ENCODE data around the gene ZNF77.

The ZNF77 gene

DNA sequence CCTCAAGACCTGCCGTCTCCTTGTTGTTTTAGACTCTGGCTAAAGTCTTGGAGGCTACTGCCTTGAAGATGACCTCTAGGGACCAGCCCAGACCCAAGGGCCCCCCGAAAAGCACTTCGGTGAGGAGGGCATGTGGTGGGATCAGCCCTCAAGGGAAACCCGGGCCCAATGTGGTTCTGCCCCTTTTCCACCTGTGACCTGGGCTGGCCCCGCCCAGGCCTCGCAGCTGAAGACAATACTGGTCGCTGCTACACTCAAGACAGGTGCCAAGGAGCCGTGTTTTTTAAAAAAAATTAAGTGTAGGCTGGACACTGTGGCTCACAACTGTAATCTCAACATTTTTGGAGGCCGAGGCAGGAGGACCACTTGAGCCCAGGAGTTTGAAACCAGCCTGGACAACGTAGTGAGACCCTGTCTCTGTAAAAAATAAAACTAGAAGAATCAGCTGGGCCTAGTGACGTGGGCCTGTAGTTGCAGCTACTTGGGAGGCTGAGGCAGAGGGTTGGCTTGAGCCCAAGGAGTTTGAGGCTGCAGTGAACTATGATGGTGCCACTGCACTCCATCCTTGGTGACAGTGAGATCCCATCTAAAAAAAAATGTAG is 33.5 kb upstream of the ZNF77 start:
- no peak overlapping the region for H3K4me3 ChIP-seq (ENCODE audit: low read length)
- no peak for DNase-seq (ENCODE audit: low read depth)
- TF ChIP-seq, protein P1, sequence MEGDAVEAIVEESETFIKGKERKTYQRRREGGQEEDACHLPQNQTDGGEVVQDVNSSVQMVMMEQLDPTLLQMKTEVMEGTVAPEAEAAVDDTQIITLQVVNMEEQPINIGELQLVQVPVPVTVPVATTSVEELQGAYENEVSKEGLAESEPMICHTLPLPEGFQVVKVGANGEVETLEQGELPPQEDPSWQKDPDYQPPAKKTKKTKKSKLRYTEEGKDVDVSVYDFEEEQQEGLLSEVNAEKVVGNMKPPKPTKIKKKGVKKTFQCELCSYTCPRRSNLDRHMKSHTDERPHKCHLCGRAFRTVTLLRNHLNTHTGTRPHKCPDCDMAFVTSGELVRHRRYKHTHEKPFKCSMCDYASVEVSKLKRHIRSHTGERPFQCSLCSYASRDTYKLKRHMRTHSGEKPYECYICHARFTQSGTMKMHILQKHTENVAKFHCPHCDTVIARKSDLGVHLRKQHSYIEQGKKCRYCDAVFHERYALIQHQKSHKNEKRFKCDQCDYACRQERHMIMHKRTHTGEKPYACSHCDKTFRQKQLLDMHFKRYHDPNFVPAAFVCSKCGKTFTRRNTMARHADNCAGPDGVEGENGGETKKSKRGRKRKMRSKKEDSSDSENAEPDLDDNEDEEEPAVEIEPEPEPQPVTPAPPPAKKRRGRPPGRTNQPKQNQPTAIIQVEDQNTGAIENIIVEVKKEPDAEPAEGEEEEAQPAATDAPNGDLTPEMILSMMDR (IDR thresholded peaks at IDR 0.05; ENCODE audit: insufficient read depth, low read depth, low read length, missing control alignments) = no peak

DNA sequence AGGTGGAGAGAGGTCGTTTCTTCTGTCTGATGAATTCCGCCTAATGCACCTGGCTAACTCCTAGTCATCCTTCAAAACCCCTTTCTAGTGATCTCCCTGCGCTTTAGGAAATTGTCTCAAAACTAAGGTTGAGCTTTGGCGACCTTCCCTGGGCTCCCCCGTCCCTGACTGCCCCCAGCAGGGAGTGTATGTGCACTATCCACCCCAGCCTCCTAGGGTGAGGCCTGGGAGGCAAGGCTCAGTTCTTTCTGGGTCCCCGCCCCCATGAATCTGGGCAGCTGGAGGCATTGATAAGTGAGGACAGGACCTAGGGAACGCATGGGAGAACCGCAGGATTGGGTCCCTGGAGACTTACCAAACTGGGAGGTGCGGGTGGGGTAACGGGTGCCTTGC is 33.0 kb upstream of the ZNF77 start:
- H3K4me3 ChIP-seq (ENCODE audit: low read length) = no peak overlapping the region
- no peak for DNase-seq (ENCODE audit: low read depth)
- TF ChIP-seq, protein P1 (IDR thresholded peaks at IDR 0.05; ENCODE audit: insufficient read depth, low read depth, low read length, missing control alignments) = no peak

DNA sequence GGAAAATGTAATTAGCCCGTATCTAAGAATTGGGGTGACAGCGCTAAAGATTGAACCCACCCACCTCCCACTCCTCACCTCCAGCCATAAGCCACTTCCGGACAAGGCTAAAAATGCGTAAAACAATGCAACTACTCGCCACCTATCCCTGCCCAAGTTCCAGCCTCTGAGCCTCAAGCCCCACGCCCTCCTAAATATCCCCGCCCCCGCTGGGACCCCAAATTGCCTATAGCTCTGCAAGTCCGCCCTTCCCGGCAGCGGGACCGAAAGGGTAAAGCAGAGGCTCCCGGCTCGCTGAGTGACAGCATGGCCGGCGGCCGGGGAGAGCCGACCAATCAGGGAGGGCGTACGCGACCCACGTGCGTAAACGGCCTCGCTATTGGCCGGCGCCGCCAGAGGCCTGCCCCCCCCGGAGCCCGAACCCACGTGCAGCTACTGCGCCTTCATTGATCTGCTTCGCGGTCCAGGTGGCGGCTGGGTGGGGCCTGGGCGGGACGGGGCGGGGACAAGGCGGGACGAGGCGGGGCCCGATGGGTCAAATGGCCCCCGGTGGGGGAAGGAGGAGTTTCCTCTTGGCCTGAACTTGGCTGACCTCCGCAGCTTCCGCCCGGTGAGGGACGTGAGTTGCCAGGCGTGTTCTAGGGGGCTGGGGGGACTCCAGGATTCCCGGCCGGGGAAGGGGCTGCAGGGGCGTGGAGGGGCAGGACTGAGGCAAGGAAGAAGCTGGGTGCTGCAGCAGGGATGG is 32.4 kb upstream of the ZNF77 start, which contains the start of gene TLE6:
TSS of gene TLE6 (plus strand) at position 564 of the 745 bp plus-strand sequence. CDS start 670 bp downstream, outside the sequence.
- H3K4me3 ChIP-seq (ENCODE audit: low read length) = peak within 1 kb of the TSS; percentile 52
- DNase-seq (ENCODE audit: low read depth) = peak; percentile 96
- TF ChIP-seq, protein P1 (IDR thresholded peaks at IDR 0.05; ENCODE audit: insufficient read depth, low read depth, low read length, missing control alignments) = no peak

DNA sequence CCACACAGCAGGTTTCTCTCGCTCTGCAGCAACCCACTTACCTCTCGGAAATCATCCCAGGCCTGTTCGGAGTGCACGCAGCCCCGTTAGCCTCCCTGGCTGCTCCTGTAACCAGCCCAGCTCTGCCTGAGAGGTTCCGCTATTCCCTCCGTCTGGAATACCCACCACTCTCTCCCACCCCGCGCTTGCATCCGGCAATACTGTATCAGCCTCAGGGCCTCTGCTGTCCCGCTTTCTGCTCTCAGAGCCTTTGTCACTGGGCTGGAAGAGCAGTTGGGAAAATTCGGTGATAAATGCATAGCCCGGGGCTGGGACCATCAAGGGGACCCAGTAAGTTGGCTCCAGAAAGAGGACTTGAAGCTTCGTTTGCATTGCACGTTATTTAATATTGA is 31.8 kb upstream of the ZNF77 start:
- TF ChIP-seq, protein P1 (IDR thresholded peaks at IDR 0.05; ENCODE audit: insufficient read depth, low read depth, low read length, missing control alignments) = no peak
- no peak for DNase-seq (ENCODE audit: low read depth)
- H3K4me3 ChIP-seq (ENCODE audit: low read length) = peak overlapping the region; percentile 52

DNA sequence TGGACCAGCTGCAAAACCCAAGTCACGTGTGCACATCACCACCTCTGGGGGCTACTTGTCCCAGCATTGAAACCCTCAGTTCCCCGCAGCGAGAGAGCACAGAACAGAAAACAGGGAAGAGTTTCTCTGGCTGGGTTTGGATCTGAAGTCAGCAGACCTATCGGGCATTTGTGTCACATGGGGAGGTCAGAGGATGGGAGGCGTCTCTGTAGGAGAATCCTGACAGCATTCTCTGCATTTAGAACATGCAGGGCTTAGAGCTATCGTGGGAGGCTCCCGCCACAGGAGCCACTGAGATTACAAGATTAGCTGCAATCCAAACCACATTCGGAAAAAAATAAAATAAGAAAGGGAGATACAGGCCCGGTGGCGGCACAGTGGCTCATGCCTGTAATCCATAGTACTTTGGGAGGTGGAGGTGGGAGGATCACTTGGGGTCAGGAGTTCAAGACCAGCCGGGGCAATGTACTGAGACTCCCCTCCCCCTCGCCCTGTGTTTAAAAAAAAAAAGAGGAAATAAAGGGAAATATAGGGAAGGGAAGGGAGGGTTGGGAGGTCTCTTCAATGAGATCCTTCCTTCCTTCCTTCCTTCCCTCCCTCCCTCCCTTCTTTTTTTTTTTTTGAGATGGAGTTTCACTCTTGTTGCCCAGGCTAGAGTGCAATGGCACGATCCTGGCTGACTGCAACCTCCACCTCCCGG is 29.7 kb upstream of the ZNF77 start:
- no peak for DNase-seq (ENCODE audit: low read depth)
- H3K4me3 ChIP-seq (ENCODE audit: low read length) = no peak overlapping the region

DNA sequence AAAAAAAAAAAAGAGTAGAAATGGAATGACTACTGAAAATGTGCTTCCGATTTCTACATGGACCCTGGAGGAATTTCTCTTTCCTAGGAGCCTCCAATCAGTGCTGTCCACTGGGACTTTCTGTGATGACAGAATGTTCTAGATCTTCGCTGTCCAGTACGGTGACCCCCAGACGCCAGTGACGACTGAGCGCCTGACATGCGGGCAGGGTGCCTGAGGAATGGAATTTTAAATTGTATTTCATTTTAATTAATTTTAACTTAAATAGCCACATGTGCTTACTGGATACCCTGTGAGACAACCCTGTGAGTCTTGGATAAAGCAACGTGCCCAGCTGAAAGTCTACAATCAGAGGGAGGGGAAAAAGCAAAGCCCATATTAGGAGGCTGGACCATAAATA is 28.5 kb upstream of the ZNF77 start:
- DNase-seq (ENCODE audit: low read depth) = no peak
- H3K4me3 ChIP-seq (ENCODE audit: low read length) = no peak overlapping the region
- TF ChIP-seq, protein P1 (IDR thresholded peaks at IDR 0.05; ENCODE audit: insufficient read depth, low read depth, low read length, missing control alignments) = no peak

More for the DNA sequence above, 29.7 kb upstream of the ZNF77 start:
- TF ChIP-seq, protein P1 (IDR thresholded peaks at IDR 0.05; ENCODE audit: insufficient read depth, low read depth, low read length, missing control alignments) = no peak

Measured in epithelial cell of esophagus (primary cell).